WTC11 (cell line): ENCODE data around the gene NOTO. TPM values are rescaled to one million over a fixed set of nuclear protein-coding genes. Genes with fewer than 3 reads are reported as not detected.

Source experiments
- ATAC-seq: fragments of 200-7000 bp; cut with Tn5 transposase; 2 replicates; pipeline ENCODE4 v1.10.0; 2021; ENCODE audit warnings: mild to moderate bottlenecking, moderate library complexity
- CTCF ChIA-PET: fragments of 300-600 bp; sonication (Branson Sonifier 250); formaldehyde crosslinking; loops from one replicate; lab custom pipeline; 2021; ENCODE audit warnings: antibody characterized with exemption; lab: Charles Lee
- POLR2A ChIA-PET: fragments of 350-600 bp; sonication (Branson Sonifier 250); formaldehyde crosslinking; loops from one replicate; lab custom pipeline; 2021; ENCODE audit warnings: antibody characterized with exemption; lab: Charles Lee
- DNase-seq: peaks from one replicate; pipeline ENCODE4 v3.0.0; 2021; ENCODE audit warnings: low spot score
- H3K27ac Mint-ChIP-seq: 2 replicates; pipeline ENCODE4 v1.8.0; 2021; ENCODE audit warnings: mixed read lengths
- H3K27me3 Mint-ChIP-seq: 2 replicates; pipeline ENCODE4 v1.8.0; 2021; ENCODE audit warnings: low read depth, mild to moderate bottlenecking, moderate library complexity, mixed read lengths
- H3K36me3 Mint-ChIP-seq: 2 replicates; pipeline ENCODE4 v1.8.0; 2021; ENCODE audit warnings: mixed read lengths
- H3K4me1 Mint-ChIP-seq: 2 replicates; pipeline ENCODE4 v1.8.0; 2022; ENCODE audit warnings: mixed read lengths
- H3K4me3 Mint-ChIP-seq: 2 replicates; pipeline ENCODE4 v1.8.0; 2021; ENCODE audit warnings: mild to moderate bottlenecking, moderate library complexity, mixed read lengths
- H3K9me3 Mint-ChIP-seq: 2 replicates; pipeline ENCODE4 v1.8.0; 2021; ENCODE audit warnings: mixed read lengths
- CREM ChIP-seq: sonication (generic); formaldehyde crosslinking; IDR thresholded peaks from 2 replicates; pipeline ENCODE4 v1.8.1; 2022; ENCODE audit warnings: mild to moderate bottlenecking, missing genetic modification reagents, moderate library complexity
- ELF4 ChIP-seq: sonication (generic); formaldehyde crosslinking; IDR thresholded peaks from 2 replicates; pipeline ENCODE4 v1.8.1; 2022; ENCODE audit warnings: low read depth, mild to moderate bottlenecking, moderate library complexity, missing genetic modification reagents
- FOXK1 ChIP-seq: sonication (generic); formaldehyde crosslinking; IDR thresholded peaks from 2 replicates; pipeline ENCODE4 v1.8.0; 2022; ENCODE audit warnings: mild to moderate bottlenecking, moderate library complexity, missing genetic modification reagents
- HMGA2 ChIP-seq: fragments of 250-450 bp; sonication (Bioruptor Pico); IDR thresholded peaks from 2 replicates; pipeline ENCODE4 v1.4.0; 2021; ENCODE audit warnings: mild to moderate bottlenecking, moderate library complexity
- JUN ChIP-seq: sonication (generic); formaldehyde crosslinking; IDR thresholded peaks from 2 replicates; pipeline ENCODE4 v1.8.0; 2023; ENCODE audit warnings: mild to moderate bottlenecking, missing genetic modification reagents
- KAT7 ChIP-seq: sonication (generic); formaldehyde crosslinking; IDR thresholded peaks from 2 replicates; pipeline ENCODE4 v1.8.1; 2023; ENCODE audit warnings: missing genetic modification reagents, mild to moderate bottlenecking, borderline replicate concordance
- NR3C1 ChIP-seq: sonication (generic); formaldehyde crosslinking; conservative IDR thresholded peaks from 2 replicates; pipeline ENCODE4 v1.8.1; 2023; ENCODE audit warnings: low read depth, mild to moderate bottlenecking, missing genetic modification reagents
- PRRX2 ChIP-seq: fragments of 250-450 bp; sonication (Bioruptor Pico); IDR thresholded peaks from 2 replicates; pipeline ENCODE4 v1.8.0; 2021; ENCODE audit warnings: mild to moderate bottlenecking
- SP1 ChIP-seq: sonication (generic); formaldehyde crosslinking; conservative IDR thresholded peaks from 2 replicates; pipeline ENCODE4 v1.8.1; 2022; ENCODE audit warnings: missing genetic modification reagents
- TEAD4 ChIP-seq: sonication (generic); formaldehyde crosslinking; IDR thresholded peaks from 2 replicates; pipeline ENCODE4 v1.8.0; 2022; ENCODE audit warnings: mild to moderate bottlenecking, missing genetic modification reagents
- ZNF416 ChIP-seq: fragments of 250-450 bp; sonication (Bioruptor Pico); IDR thresholded peaks from 2 replicates; pipeline ENCODE4 v1.9.0; 2021; ENCODE audit warnings: mild to moderate bottlenecking, inconsistent platforms
- total RNA-seq: library from RNA; stranded (reverse); gene quantifications from 3 replicates; pipeline ENCODE4 v1.2.3, GENCODE V29; 2021
- TF ChIP-seq, protein P1 (sequence below): fragments of 250-450 bp; sonication (Bioruptor Pico); IDR thresholded peaks from 2 replicates; pipeline ENCODE4 v2.1.2; 2022; ENCODE audit warnings: mild to moderate bottlenecking, moderate library complexity
- TF ChIP-seq, protein P2 (sequence below): sonication (generic); formaldehyde crosslinking; IDR thresholded peaks from 2 replicates; pipeline ENCODE4 v1.8.1; 2023; ENCODE audit warnings: mild to moderate bottlenecking, moderate library complexity, missing genetic modification reagents
- TF ChIP-seq, protein P3 (sequence below): sonication (generic); formaldehyde crosslinking; IDR thresholded peaks from 2 replicates; pipeline ENCODE4 v1.8.0; 2023; ENCODE audit warnings: missing genetic modification reagents, mild to moderate bottlenecking, borderline replicate concordance
- TF ChIP-seq, protein P4 (sequence below): sonication (generic); formaldehyde crosslinking; conservative IDR thresholded peaks from 2 replicates; pipeline ENCODE4 v1.8.1; 2023; ENCODE audit warnings: mild to moderate bottlenecking, low read depth, missing genetic modification reagents, moderate library complexity
- TF ChIP-seq, protein P5 (sequence below): sonication (generic); formaldehyde crosslinking; IDR thresholded peaks from 2 replicates; pipeline ENCODE4 v1.8.1; 2022; ENCODE audit warnings: mild to moderate bottlenecking, moderate library complexity, missing genetic modification reagents
- TF ChIP-seq, protein P6 (sequence below): sonication (generic); formaldehyde crosslinking; IDR thresholded peaks from 2 replicates; pipeline ENCODE4 v1.8.1; 2023; ENCODE audit warnings: mild to moderate bottlenecking, missing genetic modification reagents, moderate library complexity
- TF ChIP-seq, protein P7 (sequence below): sonication (generic); formaldehyde crosslinking; IDR thresholded peaks from 2 replicates; pipeline ENCODE4 v1.8.1; 2022; ENCODE audit warnings: missing genetic modification reagents, borderline replicate concordance

NOTO gene
- total RNA-seq, 1 experiment from 2014 or later = 0.15 TPM

DNA sequence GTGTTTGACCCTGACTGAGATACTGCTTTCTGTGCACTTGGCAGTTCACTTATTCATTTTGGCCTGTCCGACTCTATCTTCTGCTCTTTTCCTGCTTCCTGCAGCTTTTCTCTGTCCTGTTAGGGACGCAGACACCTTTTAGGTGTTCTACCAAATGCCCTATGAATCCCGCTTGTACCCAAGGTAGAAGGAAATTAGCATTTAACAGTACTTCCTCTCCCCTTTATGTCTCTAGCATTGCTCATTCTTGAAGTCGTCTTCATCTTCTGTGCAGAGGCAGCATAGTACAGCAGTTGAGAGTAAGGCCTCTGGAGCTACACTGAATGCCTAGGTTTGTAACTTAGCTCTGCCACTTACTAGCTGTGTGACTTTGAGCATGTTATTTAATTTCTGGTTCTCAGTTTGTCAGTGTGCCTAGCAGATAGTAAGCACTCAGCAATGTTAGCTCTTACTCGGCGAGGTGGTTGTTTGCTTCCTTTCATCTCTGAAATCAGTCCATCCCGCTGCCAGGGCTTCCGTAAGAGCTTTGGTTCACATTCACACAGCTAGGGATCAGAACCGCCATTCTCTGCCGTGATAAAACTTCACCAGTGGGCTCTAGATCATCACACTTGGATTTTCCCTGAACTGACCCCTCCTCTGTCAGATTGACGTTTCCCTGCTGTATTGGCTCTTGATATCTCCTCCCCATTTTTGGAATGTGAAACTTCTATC, 33.1 kb downstream of the NOTO start:
- ATAC-seq (no peak), DNase-seq (no peak)
- Mint-ChIP-seq H3K27ac (peak overlapping the region; percentile 98), H3K9me3 (no peaks in the 10 kb centered on the region), H3K4me3 (peak overlapping the region; percentile 100), H3K36me3 (peaks cover 17% of the 10 kb centered on the region), H3K27me3 (no peaks in the 10 kb centered on the region; the same call in 1 of the 2 replicates)
- POLR2A ChIA-PET = interaction anchor here (1.2 to 2.1 kb wide), 2 partner anchors 12 to 33 kb away, joined by 5 to 7 read pairs; no protein-coding TSS in a partner anchor
- no peak for TF ChIP-seq FOXK1 (CRISPR knock-in tag)
- TF ChIP-seq, protein P1, sequence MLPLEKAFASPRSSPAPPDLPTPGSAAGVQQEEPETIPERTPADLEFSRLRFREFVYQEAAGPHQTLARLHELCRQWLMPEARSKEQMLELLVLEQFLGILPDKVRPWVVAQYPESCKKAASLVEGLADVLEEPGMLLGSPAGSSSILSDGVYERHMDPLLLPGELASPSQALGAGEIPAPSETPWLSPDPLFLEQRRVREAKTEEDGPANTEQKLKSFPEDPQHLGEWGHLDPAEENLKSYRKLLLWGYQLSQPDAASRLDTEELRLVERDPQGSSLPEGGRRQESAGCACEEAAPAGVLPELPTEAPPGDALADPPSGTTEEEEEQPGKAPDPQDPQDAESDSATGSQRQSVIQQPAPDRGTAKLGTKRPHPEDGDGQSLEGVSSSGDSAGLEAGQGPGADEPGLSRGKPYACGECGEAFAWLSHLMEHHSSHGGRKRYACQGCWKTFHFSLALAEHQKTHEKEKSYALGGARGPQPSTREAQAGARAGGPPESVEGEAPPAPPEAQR (CRISPR knock-in tag) = no peak
- TF ChIP-seq, protein P2, sequence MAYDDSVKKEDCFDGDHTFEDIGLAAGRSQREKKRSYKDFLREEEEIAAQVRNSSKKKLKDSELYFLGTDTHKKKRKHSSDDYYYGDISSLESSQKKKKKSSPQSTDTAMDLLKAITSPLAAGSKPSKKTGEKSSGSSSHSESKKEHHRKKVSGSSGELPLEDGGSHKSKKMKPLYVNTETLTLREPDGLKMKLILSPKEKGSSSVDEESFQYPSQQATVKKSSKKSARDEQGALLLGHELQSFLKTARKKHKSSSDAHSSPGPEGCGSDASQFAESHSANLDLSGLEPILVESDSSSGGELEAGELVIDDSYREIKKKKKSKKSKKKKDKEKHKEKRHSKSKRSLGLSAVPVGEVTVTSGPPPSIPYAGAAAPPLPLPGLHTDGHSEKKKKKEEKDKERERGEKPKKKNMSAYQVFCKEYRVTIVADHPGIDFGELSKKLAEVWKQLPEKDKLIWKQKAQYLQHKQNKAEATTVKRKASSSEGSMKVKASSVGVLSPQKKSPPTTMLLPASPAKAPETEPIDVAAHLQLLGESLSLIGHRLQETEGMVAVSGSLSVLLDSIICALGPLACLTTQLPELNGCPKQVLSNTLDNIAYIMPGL (CRISPR knock-in tag) = no peak
- no peak for TF ChIP-seq SP1 (CRISPR knock-in tag)
- TF ChIP-seq, protein P3, sequence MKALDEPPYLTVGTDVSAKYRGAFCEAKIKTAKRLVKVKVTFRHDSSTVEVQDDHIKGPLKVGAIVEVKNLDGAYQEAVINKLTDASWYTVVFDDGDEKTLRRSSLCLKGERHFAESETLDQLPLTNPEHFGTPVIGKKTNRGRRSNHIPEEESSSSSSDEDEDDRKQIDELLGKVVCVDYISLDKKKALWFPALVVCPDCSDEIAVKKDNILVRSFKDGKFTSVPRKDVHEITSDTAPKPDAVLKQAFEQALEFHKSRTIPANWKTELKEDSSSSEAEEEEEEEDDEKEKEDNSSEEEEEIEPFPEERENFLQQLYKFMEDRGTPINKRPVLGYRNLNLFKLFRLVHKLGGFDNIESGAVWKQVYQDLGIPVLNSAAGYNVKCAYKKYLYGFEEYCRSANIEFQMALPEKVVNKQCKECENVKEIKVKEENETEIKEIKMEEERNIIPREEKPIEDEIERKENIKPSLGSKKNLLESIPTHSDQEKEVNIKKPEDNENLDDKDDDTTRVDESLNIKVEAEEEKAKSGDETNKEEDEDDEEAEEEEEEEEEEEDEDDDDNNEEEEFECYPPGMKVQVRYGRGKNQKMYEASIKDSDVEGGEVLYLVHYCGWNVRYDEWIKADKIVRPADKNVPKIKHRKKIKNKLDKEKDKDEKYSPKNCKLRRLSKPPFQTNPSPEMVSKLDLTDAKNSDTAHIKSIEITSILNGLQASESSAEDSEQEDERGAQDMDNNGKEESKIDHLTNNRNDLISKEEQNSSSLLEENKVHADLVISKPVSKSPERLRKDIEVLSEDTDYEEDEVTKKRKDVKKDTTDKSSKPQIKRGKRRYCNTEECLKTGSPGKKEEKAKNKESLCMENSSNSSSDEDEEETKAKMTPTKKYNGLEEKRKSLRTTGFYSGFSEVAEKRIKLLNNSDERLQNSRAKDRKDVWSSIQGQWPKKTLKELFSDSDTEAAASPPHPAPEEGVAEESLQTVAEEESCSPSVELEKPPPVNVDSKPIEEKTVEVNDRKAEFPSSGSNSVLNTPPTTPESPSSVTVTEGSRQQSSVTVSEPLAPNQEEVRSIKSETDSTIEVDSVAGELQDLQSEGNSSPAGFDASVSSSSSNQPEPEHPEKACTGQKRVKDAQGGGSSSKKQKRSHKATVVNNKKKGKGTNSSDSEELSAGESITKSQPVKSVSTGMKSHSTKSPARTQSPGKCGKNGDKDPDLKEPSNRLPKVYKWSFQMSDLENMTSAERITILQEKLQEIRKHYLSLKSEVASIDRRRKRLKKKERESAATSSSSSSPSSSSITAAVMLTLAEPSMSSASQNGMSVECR (CRISPR knock-in tag) = no peak
- TF ChIP-seq, protein P4, sequence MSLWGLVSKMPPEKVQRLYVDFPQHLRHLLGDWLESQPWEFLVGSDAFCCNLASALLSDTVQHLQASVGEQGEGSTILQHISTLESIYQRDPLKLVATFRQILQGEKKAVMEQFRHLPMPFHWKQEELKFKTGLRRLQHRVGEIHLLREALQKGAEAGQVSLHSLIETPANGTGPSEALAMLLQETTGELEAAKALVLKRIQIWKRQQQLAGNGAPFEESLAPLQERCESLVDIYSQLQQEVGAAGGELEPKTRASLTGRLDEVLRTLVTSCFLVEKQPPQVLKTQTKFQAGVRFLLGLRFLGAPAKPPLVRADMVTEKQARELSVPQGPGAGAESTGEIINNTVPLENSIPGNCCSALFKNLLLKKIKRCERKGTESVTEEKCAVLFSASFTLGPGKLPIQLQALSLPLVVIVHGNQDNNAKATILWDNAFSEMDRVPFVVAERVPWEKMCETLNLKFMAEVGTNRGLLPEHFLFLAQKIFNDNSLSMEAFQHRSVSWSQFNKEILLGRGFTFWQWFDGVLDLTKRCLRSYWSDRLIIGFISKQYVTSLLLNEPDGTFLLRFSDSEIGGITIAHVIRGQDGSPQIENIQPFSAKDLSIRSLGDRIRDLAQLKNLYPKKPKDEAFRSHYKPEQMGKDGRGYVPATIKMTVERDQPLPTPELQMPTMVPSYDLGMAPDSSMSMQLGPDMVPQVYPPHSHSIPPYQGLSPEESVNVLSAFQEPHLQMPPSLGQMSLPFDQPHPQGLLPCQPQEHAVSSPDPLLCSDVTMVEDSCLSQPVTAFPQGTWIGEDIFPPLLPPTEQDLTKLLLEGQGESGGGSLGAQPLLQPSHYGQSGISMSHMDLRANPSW = no peak
- TF ChIP-seq, protein P5, sequence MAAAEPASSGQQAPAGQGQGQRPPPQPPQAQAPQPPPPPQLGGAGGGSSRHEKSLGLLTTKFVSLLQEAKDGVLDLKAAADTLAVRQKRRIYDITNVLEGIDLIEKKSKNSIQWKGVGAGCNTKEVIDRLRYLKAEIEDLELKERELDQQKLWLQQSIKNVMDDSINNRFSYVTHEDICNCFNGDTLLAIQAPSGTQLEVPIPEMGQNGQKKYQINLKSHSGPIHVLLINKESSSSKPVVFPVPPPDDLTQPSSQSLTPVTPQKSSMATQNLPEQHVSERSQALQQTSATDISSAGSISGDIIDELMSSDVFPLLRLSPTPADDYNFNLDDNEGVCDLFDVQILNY (CRISPR knock-in tag) = no peak
- TF ChIP-seq PRRX2 (CRISPR knock-in tag) = no peak
- TF ChIP-seq ELF4 (CRISPR knock-in tag) = no peak
- no peak for TF ChIP-seq ZNF416
- TF ChIP-seq HMGA2 (CRISPR knock-in tag) = no peak
- no peak for TF ChIP-seq TEAD4 (CRISPR knock-in tag)
- no peak for TF ChIP-seq NR3C1 (CRISPR knock-in tag)
- TF ChIP-seq, protein P6, sequence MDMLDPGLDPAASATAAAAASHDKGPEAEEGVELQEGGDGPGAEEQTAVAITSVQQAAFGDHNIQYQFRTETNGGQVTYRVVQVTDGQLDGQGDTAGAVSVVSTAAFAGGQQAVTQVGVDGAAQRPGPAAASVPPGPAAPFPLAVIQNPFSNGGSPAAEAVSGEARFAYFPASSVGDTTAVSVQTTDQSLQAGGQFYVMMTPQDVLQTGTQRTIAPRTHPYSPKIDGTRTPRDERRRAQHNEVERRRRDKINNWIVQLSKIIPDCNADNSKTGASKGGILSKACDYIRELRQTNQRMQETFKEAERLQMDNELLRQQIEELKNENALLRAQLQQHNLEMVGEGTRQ (CRISPR knock-in tag) = no peak
- TF ChIP-seq CREM (CRISPR knock-in tag) = no peak
- no peak for TF ChIP-seq JUN
- TF ChIP-seq, protein P7, sequence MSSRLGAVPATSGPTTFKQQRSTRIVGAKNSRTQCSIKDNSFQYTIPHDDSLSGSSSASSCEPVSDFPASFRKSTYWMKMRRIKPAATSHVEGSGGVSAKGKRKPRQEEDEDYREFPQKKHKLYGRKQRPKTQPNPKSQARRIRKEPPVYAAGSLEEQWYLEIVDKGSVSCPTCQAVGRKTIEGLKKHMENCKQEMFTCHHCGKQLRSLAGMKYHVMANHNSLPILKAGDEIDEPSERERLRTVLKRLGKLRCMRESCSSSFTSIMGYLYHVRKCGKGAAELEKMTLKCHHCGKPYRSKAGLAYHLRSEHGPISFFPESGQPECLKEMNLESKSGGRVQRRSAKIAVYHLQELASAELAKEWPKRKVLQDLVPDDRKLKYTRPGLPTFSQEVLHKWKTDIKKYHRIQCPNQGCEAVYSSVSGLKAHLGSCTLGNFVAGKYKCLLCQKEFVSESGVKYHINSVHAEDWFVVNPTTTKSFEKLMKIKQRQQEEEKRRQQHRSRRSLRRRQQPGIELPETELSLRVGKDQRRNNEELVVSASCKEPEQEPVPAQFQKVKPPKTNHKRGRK (CRISPR knock-in tag) = no peak
- TF ChIP-seq KAT7 = no peak
- TF ChIP-seq, all 79 proteins: peak for 0
- peaks cover 33% of the 10 kb centered on the region for H3K4me1 Mint-ChIP-seq
- CTCF ChIA-PET = interaction anchor here (1.0 to 3.0 kb wide), 4 partner anchors 23 to 58 kb away, joined by 5 to 24 read pairs (median 6); no protein-coding TSS in a partner anchor
